CD8-positive, alpha-beta memory T cell (primary cell): ENCODE data around the gene ARHGEF6. TPM values are rescaled to one million over a fixed set of nuclear protein-coding genes. Genes with fewer than 3 reads are reported as not detected.

Experiments used
- CTCF ChIA-PET: fragments of 350-600 bp; sonication (Branson Sonifier 250); formaldehyde crosslinking; loops from one replicate; lab custom pipeline; 2021; ENCODE audit warnings: antibody characterized with exemption; lab: Charles Lee
- POLR2A ChIA-PET: fragments of 350-600 bp; sonication (Branson Sonifier 250); formaldehyde crosslinking; loops from one replicate; lab custom pipeline; 2021; ENCODE audit warnings: antibody characterized with exemption; lab: Charles Lee
- DNase-seq, 5 donors: peaks; one replicate each; pipeline versions ENCODE4 v3.0.0 to v3.0.0-alpha.2; 2020 to 2022; ENCODE audit warnings: mixed read lengths in 1 of 5
- H3K27ac ChIP-seq: one replicate; pipeline ENCODE4 v1.7.0; 2013; ENCODE audit warnings: low read depth, mild to moderate bottlenecking, low read length, moderate library complexity
- H3K27me3 ChIP-seq: 2 replicates; pipeline ENCODE4 v1.7.0; 2013; ENCODE audit warnings: low read length, mild to moderate bottlenecking; ENCODE audit not compliant: insufficient read depth, poor library complexity, severe bottlenecking
- H3K36me3 ChIP-seq: 2 replicates; pipeline ENCODE4 v1.7.0; 2013; ENCODE audit warnings: mild to moderate bottlenecking, low read length, moderate library complexity; ENCODE audit not compliant: insufficient read depth
- H3K4me1 ChIP-seq: 2 replicates; pipeline ENCODE4 v1.7.0; 2013; ENCODE audit warnings: mild to moderate bottlenecking, low read length, moderate library complexity; ENCODE audit not compliant: insufficient read depth
- H3K4me3 ChIP-seq: 2 replicates; pipeline ENCODE4 v1.7.0; 2013; ENCODE audit warnings: mild to moderate bottlenecking, low read length
- H3K9me3 ChIP-seq: 2 replicates; pipeline ENCODE4 v1.7.0; 2013; ENCODE audit warnings: mild to moderate bottlenecking, low read length
- H3K27ac Mint-ChIP-seq, 8 donors: one replicate each; pipeline ENCODE4 v1.8.0; 2020 to 2021; ENCODE audit warnings: mixed read lengths in 8 of 8, mild to moderate bottlenecking in 6 of 8, inconsistent platforms in 3 of 8, moderate library complexity in 3 of 8
- H3K27me3 Mint-ChIP-seq, 2 donors: one replicate each; pipeline ENCODE4 v1.8.0; 2020 to 2021; ENCODE audit warnings: mixed read lengths in 2 of 2, mild to moderate bottlenecking in 1 of 2, moderate library complexity in 1 of 2
- H3K36me3 Mint-ChIP-seq, 3 donors: one replicate each; pipeline ENCODE4 v1.8.0; 2020 to 2021; ENCODE audit warnings: mixed read lengths in 3 of 3, inconsistent platforms in 1 of 3, mild to moderate bottlenecking in 1 of 3
- H3K4me1 Mint-ChIP-seq, 3 donors: one replicate each; pipeline ENCODE4 v1.8.0; 2020 to 2021; ENCODE audit warnings: mixed read lengths in 3 of 3, inconsistent platforms in 1 of 3, mild to moderate bottlenecking in 1 of 3
- H3K4me3 Mint-ChIP-seq, 7 donors: one replicate each; pipeline ENCODE4 v1.8.0; 2020 to 2021; ENCODE audit warnings: mixed read lengths in 7 of 7, mild to moderate bottlenecking in 6 of 7, moderate library complexity in 4 of 7, inconsistent platforms in 2 of 7
- H3K9me3 Mint-ChIP-seq, 5 donors: one replicate each; pipeline ENCODE4 v1.8.0; 2020 to 2022; ENCODE audit warnings: mixed read lengths in 5 of 5, mild to moderate bottlenecking in 3 of 5, moderate library complexity in 2 of 5, inconsistent platforms in 1 of 5
- polyA plus RNA-seq: library from polyadenylated mRNA; unstranded; fragments of 300-500 nt; fragmentation: Illumina TruSeq; gene quantifications from one replicate; pipeline ENCODE4 v1.2.3, GENCODE V29; 2021
- total RNA-seq, 2 experiments: library from RNA; stranded (reverse); gene quantifications; one replicate each; pipeline ENCODE4 v1.2.3, GENCODE V29; 2021

Gene ARHGEF6
- total and polyA plus RNA-seq, 3 experiments from 2014 or later, result 25.6 to 60.7 (median 27.0) TPM

GRCh38 chrX:136710325-136710951 lies 70.3 kb downstream of the ARHGEF6 start:
- Mint-ChIP-seq H3K36me3 (peaks cover 0 to 57% (median 0%) of the 10 kb centered on the region in 3 donors), H3K27me3 (peaks cover 0 to 2% of the 10 kb centered on the region in 2 donors), H3K9me3 (no peaks in the 10 kb centered on the region), H3K4me3 (peak overlapping the region in 2 of 7 donors; percentile 23 to 52), H3K4me1 (peaks cover 23 to 42% (median 38%) of the 10 kb centered on the region in 3 donors), H3K27ac (peak overlapping the region; percentile 79 to 97 (median 88))
- Histone ChIP-seq H3K9me3 (no peaks in the 10 kb centered on the region), H3K4me1 (peaks cover 26% of the 10 kb centered on the region), H3K27me3 (no peaks in the 10 kb centered on the region), H3K36me3 (peaks cover 17% of the 10 kb centered on the region), H3K27ac (no peak overlapping the region), H3K4me3 (no peak overlapping the region)
- ChIA-PET CTCF (interaction anchor here (1.5 kb wide), 1 partner anchor 15 kb away, joined by 5 read pairs; no protein-coding TSS in a partner anchor), POLR2A (interaction anchor here (0.5 kb wide), 1 partner anchor 704 kb away, joined by 3 read pairs; no protein-coding TSS in a partner anchor)
- DNase-seq, result no peak

- no peaks in the 10 kb centered on the region for H3K9me3 ChIP-seq
- Mint-ChIP-seq H3K9me3 (no peaks in the 10 kb centered on the region), H3K4me1 (peaks cover 17 to 26% (median 26%) of the 10 kb centered on the region in 3 donors), H3K27me3 (peaks cover 0 to 2% of the 10 kb centered on the region in 2 donors), H3K27ac (peak overlapping the region in 2 of 8 donors; percentile 10 to 64), H3K36me3 (peaks cover 0 to 66% (median 0%) of the 10 kb centered on the region in 3 donors), H3K4me3 (no peak overlapping the region)
- CTCF ChIA-PET, result no interaction called here
- no peak for DNase-seq
- no peak overlapping the region for H3K27ac ChIP-seq
- peaks cover 13% of the 10 kb centered on the region for H3K4me1 ChIP-seq
- H3K27me3 ChIP-seq, result no peaks in the 10 kb centered on the region
- H3K36me3 ChIP-seq, result peaks cover 17% of the 10 kb centered on the region
- H3K4me3 ChIP-seq, result no peak overlapping the region
- POLR2A ChIA-PET, result no interaction called here
Observed at GRCh38 chrX:136708348-136708747, 72.4 kb downstream of the ARHGEF6 start.

GRCh38 chrX:136697156-136697555 lies 83.6 kb downstream of the ARHGEF6 start:
- H3K4me1 ChIP-seq, result peaks cover 45% of the 10 kb centered on the region
- CTCF ChIA-PET, result interaction anchor here (1.1 to 3.5 kb wide), 6 partner anchors 9 to 128 kb away, joined by 3 to 36 read pairs (median 6); no protein-coding TSS in a partner anchor
- no peaks in the 10 kb centered on the region for H3K9me3 ChIP-seq
- POLR2A ChIA-PET, result interaction anchor here (1.1 kb wide), 1 partner anchor 39 kb away, joined by 4 read pairs; no protein-coding TSS in a partner anchor
- Mint-ChIP-seq H3K4me3 (peak overlapping the region in 1 of 7 donors; percentile 26), H3K4me1 (peaks cover 35 to 51% (median 45%) of the 10 kb centered on the region in 3 donors), H3K27me3 (peaks cover 0 to 2% of the 10 kb centered on the region in 2 donors), H3K27ac (peak overlapping the region; percentile 66 to 97 (median 90)), H3K36me3 (peaks cover 12 to 35% (median 21%) of the 10 kb centered on the region in 3 donors), H3K9me3 (peaks cover 6 to 16% (median 11%) of the 10 kb centered on the region in 5 donors)
- H3K27me3 ChIP-seq, result no peaks in the 10 kb centered on the region
- no peak for DNase-seq
- H3K4me3 ChIP-seq, result no peak overlapping the region
- peaks cover 8% of the 10 kb centered on the region for H3K36me3 ChIP-seq
- no peak overlapping the region for H3K27ac ChIP-seq

- H3K27me3 Mint-ChIP-seq, result peaks cover 0 to 3% of the 10 kb centered on the region in 2 donors
- H3K4me3 Mint-ChIP-seq, result peak overlapping the region; percentile 10 to 77 (median 69)
- H3K4me1 Mint-ChIP-seq, result peaks cover 60 to 77% (median 71%) of the 10 kb centered on the region in 3 donors
- H3K36me3 Mint-ChIP-seq, result peaks cover 4 to 22% (median 4%) of the 10 kb centered on the region in 3 donors
- H3K9me3 Mint-ChIP-seq, result peaks cover 0 to 6% (median 3%) of the 10 kb centered on the region in 5 donors
- peaks cover 71% of the 10 kb centered on the region for H3K4me1 ChIP-seq
- CTCF ChIA-PET, result interaction anchor here (1.0 to 3.5 kb wide), 13 partner anchors 12 to 231 kb away, joined by 3 to 39 read pairs (median 4); no protein-coding TSS in a partner anchor
- H3K4me3 ChIP-seq, result peak overlapping the region; percentile 38
- H3K9me3 ChIP-seq, result no peaks in the 10 kb centered on the region
- peak overlapping the region; percentile 38 for H3K27ac ChIP-seq
- POLR2A ChIA-PET, result interaction anchor here (0.6 to 1.2 kb wide), 4 partner anchors 42 to 108 kb away, joined by 3 to 5 read pairs (median 4); no protein-coding TSS in a partner anchor
- peak in 3 of 5 donors; percentile 44 to 60 (median 50) for DNase-seq
- peak overlapping the region; percentile 89 to 98 (median 93) for H3K27ac Mint-ChIP-seq
- peaks cover 2% of the 10 kb centered on the region for H3K36me3 ChIP-seq
- H3K27me3 ChIP-seq, result no peaks in the 10 kb centered on the region
Observed at GRCh38 chrX:136694431-136695087, 86.2 kb downstream of the ARHGEF6 start.

GRCh38 chrX:136692271-136692670 lies 88.5 kb downstream of the ARHGEF6 start:
- no peak overlapping the region for H3K4me3 ChIP-seq
- no peak overlapping the region for H3K27ac ChIP-seq
- Mint-ChIP-seq H3K4me3 (peak overlapping the region in 1 of 7 donors; percentile 13), H3K27ac (peak overlapping the region in 4 of 8 donors; percentile 47 to 92 (median 68)), H3K27me3 (peaks cover 0 to 3% of the 10 kb centered on the region in 2 donors), H3K9me3 (no peaks in the 10 kb centered on the region), H3K36me3 (peaks cover 0 to 17% (median 3%) of the 10 kb centered on the region in 3 donors), H3K4me1 (peaks cover 71 to 88% (median 83%) of the 10 kb centered on the region in 3 donors)
- H3K9me3 ChIP-seq, result no peaks in the 10 kb centered on the region
- DNase-seq, result no peak
- ChIA-PET CTCF (no interaction called here), POLR2A (no interaction called here)
- H3K4me1 ChIP-seq, result peaks cover 83% of the 10 kb centered on the region
- no peaks in the 10 kb centered on the region for H3K36me3 ChIP-seq
- H3K27me3 ChIP-seq, result no peaks in the 10 kb centered on the region

GRCh38 chrX:136691028-136691809 lies 89.5 kb downstream of the ARHGEF6 start:
- H3K4me3 ChIP-seq, result no peak overlapping the region
- ChIA-PET POLR2A (no interaction called here), CTCF (interaction anchor here (1.1 kb wide), 1 partner anchor 82 kb away, joined by 6 read pairs; no protein-coding TSS in a partner anchor)
- peak overlapping the region in 5 of 7 donors; percentile 9 to 77 (median 59) for H3K4me3 Mint-ChIP-seq
- peak overlapping the region; percentile 55 to 92 (median 82) for H3K27ac Mint-ChIP-seq
- H3K27me3 Mint-ChIP-seq, result peaks cover 0 to 1% of the 10 kb centered on the region in 2 donors
- H3K36me3 ChIP-seq, result no peaks in the 10 kb centered on the region
- peaks cover 0 to 15% (median 3%) of the 10 kb centered on the region in 3 donors for H3K36me3 Mint-ChIP-seq
- peak in 2 of 5 donors; percentile 32 to 34 for DNase-seq
- H3K9me3 Mint-ChIP-seq, result no peaks in the 10 kb centered on the region
- H3K27ac ChIP-seq, result no peak overlapping the region
- peaks cover 72 to 89% (median 81%) of the 10 kb centered on the region in 3 donors for H3K4me1 Mint-ChIP-seq
- H3K27me3 ChIP-seq, result no peaks in the 10 kb centered on the region
- no peaks in the 10 kb centered on the region for H3K9me3 ChIP-seq
- peaks cover 80% of the 10 kb centered on the region for H3K4me1 ChIP-seq

- H3K9me3 Mint-ChIP-seq, result no peaks in the 10 kb centered on the region
- Histone ChIP-seq H3K4me1 (peaks cover 79% of the 10 kb centered on the region), H3K9me3 (no peaks in the 10 kb centered on the region), H3K36me3 (no peaks in the 10 kb centered on the region), H3K27ac (no peak overlapping the region), H3K4me3 (no peak overlapping the region), H3K27me3 (no peaks in the 10 kb centered on the region)
- CTCF ChIA-PET, result interaction anchor here (2.0 kb wide), 1 partner anchor 81 kb away, joined by 11 read pairs; no protein-coding TSS in a partner anchor
- POLR2A ChIA-PET, result interaction anchor here (0.5 to 1.3 kb wide), 3 partner anchors 15 to 73 kb away, joined by 3 to 5 read pairs (median 4); no protein-coding TSS in a partner anchor
- peak overlapping the region in 6 of 7 donors; percentile 13 to 72 (median 44) for H3K4me3 Mint-ChIP-seq
- H3K4me1 Mint-ChIP-seq, result peaks cover 71 to 77% (median 74%) of the 10 kb centered on the region in 3 donors
- peaks cover 0 to 1% of the 10 kb centered on the region in 2 donors for H3K27me3 Mint-ChIP-seq
- H3K27ac Mint-ChIP-seq, result peak overlapping the region; percentile 81 to 95 (median 88)
- peak in 1 of 5 donors; percentile 31 for DNase-seq
- peaks cover 0 to 9% (median 3%) of the 10 kb centered on the region in 3 donors for H3K36me3 Mint-ChIP-seq
Observed at GRCh38 chrX:136689436-136689835, 91.3 kb downstream of the ARHGEF6 start.
